Posterior cingulate gyrus (tissue), 11 donors: ENCODE data around the gene SNX10.
A peak's percentile ranks its signal among the peaks of the same experiment; 100 is the strongest.

ENCODE experiments used
- DNase-seq, 10 donors: peaks; one replicate each; pipeline versions ENCODE4 v3.0.0 to v3.0.0-alpha.2; 2020 to 2021; ENCODE audit warnings: mixed read lengths in 3 of 10
- intact Hi-C: fragments of 100-400 bp; cut with DNase I; formaldehyde crosslinking; loops from one replicate; pipeline ENCODE4 v1.15.1; 2023

Gene SNX10

GRCh38 chr7:26365077-26365900 is 73.6 kb downstream of the SNX10 start:
- intact Hi-C loops: loop anchor here (1.0 to 5.0 kb wide), 4 partner anchors 73 to 473 kb away; partner anchors contain the start of genes CBX3, HNRNPA2B1 and SNX10
- peak in 4 of 10 donors; percentile 14 to 54 (median 36) for DNase-seq

- intact Hi-C loops: loop anchor here (1.0 to 5.0 kb wide), 4 partner anchors 74 to 474 kb away; partner anchors contain the start of genes CBX3, HNRNPA2B1 and SNX10
- no peak for DNase-seq
Measured at GRCh38 chr7:26365901-26366275, 74.2 kb downstream of the SNX10 start.

GRCh38 chr7:26367219-26367711 is 75.6 kb downstream of the SNX10 start:
- DNase-seq: no peak
- intact Hi-C loops: loop anchor here (5.0 kb wide), 2 partner anchors 75 to 165 kb away; partner anchors contain the start of genes CBX3, HNRNPA2B1 and SNX10

GRCh38 chr7:26368542-26368941 is 76.9 kb downstream of the SNX10 start:
- no peak for DNase-seq

GRCh38 chr7:26369593-26369992 is 77.9 kb downstream of the SNX10 start:
- intact Hi-C loops: loop anchor here (1.0 to 5.0 kb wide), 3 partner anchors 77 to 298 kb away; partner anchors contain the start of genes CBX3, HNRNPA2B1 and SNX10
- DNase-seq: peak in 1 of 10 donors; percentile 15

More at GRCh38 chr7:26368542-26368941, 76.9 kb downstream of the SNX10 start:
- intact Hi-C loops: loop anchor here (5.0 kb wide), 2 partner anchors 76 to 166 kb away; partner anchors contain the start of genes CBX3, HNRNPA2B1 and SNX10

- intact Hi-C loops: loop anchor here (5.0 kb wide), 1 partner anchor 792 kb away; no protein-coding TSS in a partner anchor
- DNase-seq: no peak
Measured at GRCh38 chr7:26370011-26370410, 78.3 kb downstream of the SNX10 start.

- intact Hi-C loops: loop anchor here (5.0 kb wide), 1 partner anchor 790 kb away; no protein-coding TSS in a partner anchor
Measured at GRCh38 chr7:26372249-26372648, 80.6 kb downstream of the SNX10 start.

GRCh38 chr7:26372704-26373103 is 81.0 kb downstream of the SNX10 start:
- no peak for DNase-seq
- intact Hi-C loops: loop anchor here (5.0 kb wide), 1 partner anchor 790 kb away; no protein-coding TSS in a partner anchor

More at GRCh38 chr7:26372249-26372648, 80.6 kb downstream of the SNX10 start:
- DNase-seq: no peak

GRCh38 chr7:26374647-26375373 is 83.1 kb downstream of the SNX10 start:
- DNase-seq: no peak
- intact Hi-C loops: loop anchor here (5.0 kb wide), 1 partner anchor 787 kb away; no protein-coding TSS in a partner anchor

GRCh38 chr7:26375726-26376174 is 84.1 kb downstream of the SNX10 start:
- no peak for DNase-seq
- intact Hi-C loops: no loop called here

- intact Hi-C loops: no loop called here
- DNase-seq: peak; percentile 34 to 93 (median 64)
Measured at GRCh38 chr7:26376175-26376917, 84.7 kb downstream of the SNX10 start.

GRCh38 chr7:26378016-26378415 is 86.4 kb downstream of the SNX10 start:
- no peak for DNase-seq
- intact Hi-C loops: no loop called here

- no peak for DNase-seq
- intact Hi-C loops: no loop called here
Measured at GRCh38 chr7:26379711-26380110, 88.0 kb downstream of the SNX10 start.

- intact Hi-C loops: no loop called here
- DNase-seq: no peak
Measured at GRCh38 chr7:26381476-26382353, 90.1 kb downstream of the SNX10 start.

- no peak for DNase-seq
- intact Hi-C loops: no loop called here
Measured at GRCh38 chr7:26385240-26385639, 93.6 kb downstream of the SNX10 start.

GRCh38 chr7:26387731-26388130 is 96.1 kb downstream of the SNX10 start:
- intact Hi-C loops: no loop called here
- no peak for DNase-seq

GRCh38 chr7:26388256-26388655 is 96.6 kb downstream of the SNX10 start:
- intact Hi-C loops: no loop called here
- DNase-seq: no peak

- intact Hi-C loops: loop anchor here (10.0 kb wide), 1 partner anchor 105 kb away; no protein-coding TSS in a partner anchor
- DNase-seq: no peak
Measured at GRCh38 chr7:26390016-26390415, 98.4 kb downstream of the SNX10 start.

GRCh38 chr7:26393818-26394217 is 102.2 kb downstream of the SNX10 start:
- intact Hi-C loops: loop anchor here (10.0 kb wide), 1 partner anchor 101 kb away; no protein-coding TSS in a partner anchor
- DNase-seq: no peak
